Osteoblast (primary cell): ENCODE results near the gene ARHGAP12. TPM values are rescaled to one million over a fixed set of nuclear protein-coding genes. Genes with fewer than 3 reads are reported as not detected.

ENCODE experiments used
- DNase-seq: peaks from one replicate; pipeline ENCODE4 v3.0.0; 2011; ENCODE audit warnings: low spot score, mixed read lengths; ENCODE audit not compliant: insufficient read length; ENCODE audit errors: missing footprints
- H2AFZ ChIP-seq: 2 replicates; pipeline ENCODE4 v1.6.0; 2011; ENCODE audit warnings: mild to moderate bottlenecking, low read length
- H3K27ac ChIP-seq: 2 replicates; pipeline ENCODE4 v1.5.1; 2011; ENCODE audit warnings: mild to moderate bottlenecking, low read depth, low read length, moderate library complexity
- H3K27me3 ChIP-seq: 2 replicates; pipeline ENCODE4 v1.6.0; 2012; ENCODE audit warnings: mild to moderate bottlenecking, control low read depth, inconsistent platforms, low read length, moderate library complexity; ENCODE audit not compliant: insufficient read depth
- H3K36me3 ChIP-seq: 2 replicates; pipeline ENCODE4 v1.5.1; 2011; ENCODE audit warnings: mild to moderate bottlenecking, low read length, control low read depth, moderate library complexity; ENCODE audit not compliant: insufficient read depth
- H3K4me1 ChIP-seq: 2 replicates; pipeline ENCODE4 v1.5.1; 2011; ENCODE audit warnings: mild to moderate bottlenecking, low read length, control low read depth, moderate library complexity; ENCODE audit not compliant: insufficient read depth
- H3K4me2 ChIP-seq: 2 replicates; pipeline ENCODE4 v1.6.0; 2011; ENCODE audit warnings: mild to moderate bottlenecking, low read length; ENCODE audit not compliant: insufficient read depth
- H3K4me3 ChIP-seq: fragments of 200-600 bp; sonication (generic); 3 replicates; pipeline ENCODE4 v1.5.1; 2012; ENCODE audit warnings: mild to moderate bottlenecking, low read length, inconsistent platforms; ENCODE audit not compliant: insufficient read depth
- H3K79me2 ChIP-seq: 2 replicates; pipeline ENCODE4 v1.6.0; 2012; ENCODE audit warnings: mild to moderate bottlenecking, low read length, control low read depth, inconsistent platforms; ENCODE audit not compliant: insufficient read depth
- H3K9me3 ChIP-seq: 2 replicates; pipeline ENCODE4 v1.5.1; 2011; ENCODE audit warnings: low read depth, low read length, control low read depth
- H4K20me1 ChIP-seq: 2 replicates; pipeline ENCODE4 v1.6.0; 2012; ENCODE audit warnings: mild to moderate bottlenecking, low read length, control low read depth; ENCODE audit not compliant: insufficient read depth
- total RNA-seq: library from RNA; depleted of rRNA; stranded (reverse); fragments of >200 nt; gene quantifications from 2 replicates; pipeline ENCODE4 v1.2.3, GENCODE V29; 2012
- TF ChIP-seq, protein P1 (sequence below): IDR thresholded peaks from 2 replicates; pipeline ENCODE4 v1.5.1; 2011; ENCODE audit warnings: mild to moderate bottlenecking, low read depth, low read length, moderate library complexity; ENCODE audit errors: extremely low read depth

The ARHGAP12 gene
- total RNA-seq, 1 donor = 76.0 TPM

DNA sequence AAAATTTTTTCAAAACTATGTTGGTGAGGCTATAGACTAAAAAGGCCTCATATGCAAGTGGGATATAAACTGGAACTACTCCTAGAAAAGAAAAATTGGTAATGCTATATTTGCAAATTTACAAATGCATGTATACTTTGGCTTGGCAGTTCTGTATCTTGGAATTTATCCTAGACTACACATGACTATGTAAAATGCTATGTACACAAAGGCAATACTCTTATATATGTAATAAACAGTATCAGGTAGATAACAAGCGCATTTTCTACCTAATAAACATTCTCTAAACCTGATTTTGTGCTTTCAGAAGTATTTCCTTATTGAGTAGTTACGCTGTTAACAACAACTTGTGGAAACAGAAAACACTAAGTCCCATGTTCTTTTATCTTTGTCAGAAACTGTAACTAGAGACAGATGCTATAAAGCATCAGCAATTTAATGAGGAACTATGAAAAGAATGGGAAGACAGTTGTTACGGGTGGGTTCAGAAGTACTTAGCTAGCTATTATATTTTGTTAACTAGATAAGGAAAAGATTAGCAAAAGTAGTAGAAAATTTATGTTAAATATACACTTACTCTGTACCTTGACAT, 107.8 kb downstream of the ARHGAP12 start:
- Histone ChIP-seq H3K9me3 (no peaks in the 10 kb centered on the region), H3K27ac (peak overlapping the region; percentile 29), H2AFZ (no peak overlapping the region), H3K4me1 (peaks cover 32% of the 10 kb centered on the region), H3K4me2 (no peak overlapping the region), H3K36me3 (peaks cover 5% of the 10 kb centered on the region), H4K20me1 (no peaks in the 10 kb centered on the region), H3K4me3 (no peak overlapping the region), H3K27me3 (no peaks in the 10 kb centered on the region), H3K79me2 (no peaks in the 10 kb centered on the region)
- DNase-seq = no peak
- TF ChIP-seq, protein P1, sequence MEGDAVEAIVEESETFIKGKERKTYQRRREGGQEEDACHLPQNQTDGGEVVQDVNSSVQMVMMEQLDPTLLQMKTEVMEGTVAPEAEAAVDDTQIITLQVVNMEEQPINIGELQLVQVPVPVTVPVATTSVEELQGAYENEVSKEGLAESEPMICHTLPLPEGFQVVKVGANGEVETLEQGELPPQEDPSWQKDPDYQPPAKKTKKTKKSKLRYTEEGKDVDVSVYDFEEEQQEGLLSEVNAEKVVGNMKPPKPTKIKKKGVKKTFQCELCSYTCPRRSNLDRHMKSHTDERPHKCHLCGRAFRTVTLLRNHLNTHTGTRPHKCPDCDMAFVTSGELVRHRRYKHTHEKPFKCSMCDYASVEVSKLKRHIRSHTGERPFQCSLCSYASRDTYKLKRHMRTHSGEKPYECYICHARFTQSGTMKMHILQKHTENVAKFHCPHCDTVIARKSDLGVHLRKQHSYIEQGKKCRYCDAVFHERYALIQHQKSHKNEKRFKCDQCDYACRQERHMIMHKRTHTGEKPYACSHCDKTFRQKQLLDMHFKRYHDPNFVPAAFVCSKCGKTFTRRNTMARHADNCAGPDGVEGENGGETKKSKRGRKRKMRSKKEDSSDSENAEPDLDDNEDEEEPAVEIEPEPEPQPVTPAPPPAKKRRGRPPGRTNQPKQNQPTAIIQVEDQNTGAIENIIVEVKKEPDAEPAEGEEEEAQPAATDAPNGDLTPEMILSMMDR = no peak

DNA sequence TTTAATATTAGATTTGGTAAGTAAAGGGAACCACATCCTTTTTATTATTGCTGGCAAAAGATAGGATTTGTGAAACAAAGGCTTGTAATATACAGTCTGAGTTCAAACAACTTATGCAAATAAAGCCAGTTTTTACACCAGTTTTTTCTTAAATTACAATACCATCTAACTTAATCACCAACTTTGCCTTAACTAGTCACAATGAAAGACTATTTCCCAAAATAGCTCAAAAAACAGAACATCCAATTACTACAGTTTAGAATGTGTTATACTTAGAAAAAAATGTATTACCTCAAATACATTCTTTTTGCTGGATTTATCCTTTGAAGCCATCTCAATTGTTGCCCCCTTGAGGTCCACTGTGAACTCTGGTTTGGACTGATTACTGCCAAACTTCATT, 108.5 kb downstream of the ARHGAP12 start:
- Histone ChIP-seq H3K4me2 (peak overlapping the region; percentile 29), H3K36me3 (peaks cover 5% of the 10 kb centered on the region), H3K27ac (peak overlapping the region; percentile 81), H3K9me3 (no peaks in the 10 kb centered on the region), H3K79me2 (no peaks in the 10 kb centered on the region), H3K4me1 (peaks cover 33% of the 10 kb centered on the region), H3K4me3 (no peak overlapping the region), H4K20me1 (no peaks in the 10 kb centered on the region), H2AFZ (no peak overlapping the region), H3K27me3 (no peaks in the 10 kb centered on the region)
- no peak for DNase-seq
- TF ChIP-seq, protein P1 = no peak

DNA sequence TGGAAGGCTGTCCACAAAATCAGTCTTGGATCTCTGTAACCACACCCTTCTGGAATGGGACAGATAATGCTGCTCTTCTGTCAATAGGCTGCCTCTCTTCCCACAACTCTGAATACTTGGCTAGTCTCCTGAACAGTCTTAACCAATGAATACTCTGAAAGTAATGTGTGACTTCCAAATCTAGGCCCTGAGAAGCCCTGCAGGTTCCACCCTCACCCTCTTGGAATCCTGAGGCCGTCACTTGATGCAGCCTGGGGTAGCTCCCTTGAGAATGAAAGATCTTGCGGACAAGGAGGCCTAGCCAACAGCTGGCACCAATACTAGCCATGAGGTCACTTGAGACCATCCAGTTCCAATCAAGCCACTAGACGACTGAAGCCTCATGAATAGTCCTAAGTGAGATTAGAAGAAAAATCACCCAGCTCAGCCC, 109.2 kb downstream of the ARHGAP12 start:
- Histone ChIP-seq H3K27me3 (no peaks in the 10 kb centered on the region), H3K4me1 (peaks cover 33% of the 10 kb centered on the region), H3K27ac (peak overlapping the region; percentile 81), H3K4me3 (no peak overlapping the region), H3K79me2 (no peaks in the 10 kb centered on the region), H3K9me3 (no peaks in the 10 kb centered on the region), H3K4me2 (peak overlapping the region; percentile 29), H4K20me1 (no peaks in the 10 kb centered on the region), H3K36me3 (peaks cover 5% of the 10 kb centered on the region), H2AFZ (peak overlapping the region; percentile 4)
- DNase-seq = no peak
- TF ChIP-seq, protein P1 = no peak

DNA sequence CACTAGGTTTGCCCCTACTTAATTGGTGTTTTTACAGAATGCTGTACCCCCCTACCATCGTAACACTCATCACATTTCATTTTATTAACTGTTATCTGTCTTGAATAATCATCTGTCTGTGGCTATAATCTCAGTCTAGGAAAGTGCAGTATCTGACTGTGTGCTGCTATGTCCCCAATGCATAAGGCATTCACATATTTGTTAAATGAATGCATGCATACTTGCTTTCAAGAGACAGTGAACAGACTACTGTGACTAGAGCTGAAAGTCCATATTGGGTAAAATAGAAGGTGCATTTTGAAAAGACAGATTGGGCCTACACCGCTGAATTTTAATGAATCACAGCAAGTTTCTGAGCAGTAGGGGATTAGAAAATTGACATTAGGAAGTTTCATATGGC, 112.3 kb downstream of the ARHGAP12 start:
- TF ChIP-seq, protein P1 = no peak
- DNase-seq = peak; percentile 69
- Histone ChIP-seq H3K4me1 (peaks cover 33% of the 10 kb centered on the region), H3K79me2 (no peaks in the 10 kb centered on the region), H3K4me2 (no peak overlapping the region), H2AFZ (no peak overlapping the region), H3K27ac (peak overlapping the region; percentile 58), H3K4me3 (no peak overlapping the region), H4K20me1 (no peaks in the 10 kb centered on the region), H3K27me3 (no peaks in the 10 kb centered on the region), H3K36me3 (no peaks in the 10 kb centered on the region), H3K9me3 (no peaks in the 10 kb centered on the region)
